ENCODE data around the gene NTM.

The NTM gene

DNA sequence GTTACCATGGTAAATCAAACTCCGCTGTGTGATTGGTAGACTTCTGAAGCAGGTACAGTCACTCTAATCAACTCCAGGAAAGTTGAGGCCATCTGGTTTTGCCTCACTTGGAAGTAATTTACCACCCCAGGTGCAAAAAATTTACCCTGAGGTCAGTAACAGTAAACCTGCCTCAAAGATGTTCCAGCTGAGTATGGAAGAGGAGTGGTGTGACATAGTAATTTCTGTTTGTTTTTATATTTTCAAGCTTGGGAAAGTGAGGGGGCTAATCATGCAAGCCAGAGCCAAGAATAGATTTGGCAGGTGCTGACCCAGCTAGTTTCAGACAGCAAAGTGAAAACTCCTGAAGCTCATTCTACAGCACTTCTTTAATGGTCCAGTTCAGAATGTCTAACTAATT is 691.6 kb downstream of the NTM start:
- H3K9me2 ChIP-seq (replicated peaks; ENCODE audit: low read depth, low read length), result no peaks in the 10 kb centered on the region
- no peaks in the 10 kb centered on the region; the same call in 1 of the 2 replicates for H3K9me3 ChIP-seq (ENCODE audit: insufficient read depth, low read depth, low read length)
- H3K79me2 ChIP-seq (ENCODE audit: insufficient read depth, low read length), result no peaks in the 10 kb centered on the region
- H3K36me3 ChIP-seq (ENCODE audit: insufficient read depth, low read length), result no peaks in the 10 kb centered on the region
- H4K20me1 ChIP-seq (ENCODE audit: insufficient read depth, low read length, poor library complexity, severe bottlenecking), result no peaks in the 10 kb centered on the region
- TF ChIP-seq, protein P1, sequence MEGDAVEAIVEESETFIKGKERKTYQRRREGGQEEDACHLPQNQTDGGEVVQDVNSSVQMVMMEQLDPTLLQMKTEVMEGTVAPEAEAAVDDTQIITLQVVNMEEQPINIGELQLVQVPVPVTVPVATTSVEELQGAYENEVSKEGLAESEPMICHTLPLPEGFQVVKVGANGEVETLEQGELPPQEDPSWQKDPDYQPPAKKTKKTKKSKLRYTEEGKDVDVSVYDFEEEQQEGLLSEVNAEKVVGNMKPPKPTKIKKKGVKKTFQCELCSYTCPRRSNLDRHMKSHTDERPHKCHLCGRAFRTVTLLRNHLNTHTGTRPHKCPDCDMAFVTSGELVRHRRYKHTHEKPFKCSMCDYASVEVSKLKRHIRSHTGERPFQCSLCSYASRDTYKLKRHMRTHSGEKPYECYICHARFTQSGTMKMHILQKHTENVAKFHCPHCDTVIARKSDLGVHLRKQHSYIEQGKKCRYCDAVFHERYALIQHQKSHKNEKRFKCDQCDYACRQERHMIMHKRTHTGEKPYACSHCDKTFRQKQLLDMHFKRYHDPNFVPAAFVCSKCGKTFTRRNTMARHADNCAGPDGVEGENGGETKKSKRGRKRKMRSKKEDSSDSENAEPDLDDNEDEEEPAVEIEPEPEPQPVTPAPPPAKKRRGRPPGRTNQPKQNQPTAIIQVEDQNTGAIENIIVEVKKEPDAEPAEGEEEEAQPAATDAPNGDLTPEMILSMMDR (conservative IDR thresholded peaks at IDR 0.05; ENCODE audit: low read length), result no peak
- no peak for TF ChIP-seq EZH2phosphoT487 (IDR thresholded peaks at IDR 0.05; ENCODE audit: borderline replicate concordance)
- no peak overlapping the region for H2AFZ ChIP-seq (ENCODE audit: low read length)
- H3K4me3 ChIP-seq (ENCODE audit: low read length, poor library complexity, severe bottlenecking), result no peak overlapping the region
- H3K27me3 ChIP-seq (ENCODE audit: insufficient read depth, low read length, poor library complexity, severe bottlenecking), result no peaks in the 10 kb centered on the region
- H3K4me1 ChIP-seq (ENCODE audit: insufficient read depth, low read length, poor library complexity, severe bottlenecking), result no peaks in the 10 kb centered on the region
- no peak overlapping the region for H3K9ac ChIP-seq (ENCODE audit: low read depth, low read length, poor library complexity, severe bottlenecking)
- no peak overlapping the region for H3K4me2 ChIP-seq (ENCODE audit: low read depth, low read length, poor library complexity, severe bottlenecking)
- no peaks in the 10 kb centered on the region for H3F3A ChIP-seq (ENCODE audit: low read depth)

GRCh38 chr11:132062541-132062940 is 692.1 kb downstream of the NTM start:
- H3K27me3 ChIP-seq (ENCODE audit: insufficient read depth, low read length, poor library complexity, severe bottlenecking), result no peaks in the 10 kb centered on the region
- no peaks in the 10 kb centered on the region for H3K9me2 ChIP-seq (replicated peaks; ENCODE audit: low read depth, low read length)
- TF ChIP-seq, protein P1 (conservative IDR thresholded peaks at IDR 0.05; ENCODE audit: low read length), result no peak
- TF ChIP-seq EZH2phosphoT487 (IDR thresholded peaks at IDR 0.05; ENCODE audit: borderline replicate concordance), result no peak
- H2AFZ ChIP-seq (ENCODE audit: low read length), result no peak overlapping the region
- H3K4me2 ChIP-seq (ENCODE audit: low read depth, low read length, poor library complexity, severe bottlenecking), result no peak overlapping the region
- H3K9me3 ChIP-seq (ENCODE audit: insufficient read depth, low read depth, low read length), result no peaks in the 10 kb centered on the region; the same call in 1 of the 2 replicates
- no peaks in the 10 kb centered on the region for H3K79me2 ChIP-seq (ENCODE audit: insufficient read depth, low read length)
- H3K36me3 ChIP-seq (ENCODE audit: insufficient read depth, low read length), result no peaks in the 10 kb centered on the region
- H3K9ac ChIP-seq (ENCODE audit: low read depth, low read length, poor library complexity, severe bottlenecking), result no peak overlapping the region
- H3F3A ChIP-seq (ENCODE audit: low read depth), result no peaks in the 10 kb centered on the region
- no peak overlapping the region for H3K4me3 ChIP-seq (ENCODE audit: low read length, poor library complexity, severe bottlenecking)
- no peaks in the 10 kb centered on the region for H4K20me1 ChIP-seq (ENCODE audit: insufficient read depth, low read length, poor library complexity, severe bottlenecking)
- H3K4me1 ChIP-seq (ENCODE audit: insufficient read depth, low read length, poor library complexity, severe bottlenecking), result no peaks in the 10 kb centered on the region

DNA sequence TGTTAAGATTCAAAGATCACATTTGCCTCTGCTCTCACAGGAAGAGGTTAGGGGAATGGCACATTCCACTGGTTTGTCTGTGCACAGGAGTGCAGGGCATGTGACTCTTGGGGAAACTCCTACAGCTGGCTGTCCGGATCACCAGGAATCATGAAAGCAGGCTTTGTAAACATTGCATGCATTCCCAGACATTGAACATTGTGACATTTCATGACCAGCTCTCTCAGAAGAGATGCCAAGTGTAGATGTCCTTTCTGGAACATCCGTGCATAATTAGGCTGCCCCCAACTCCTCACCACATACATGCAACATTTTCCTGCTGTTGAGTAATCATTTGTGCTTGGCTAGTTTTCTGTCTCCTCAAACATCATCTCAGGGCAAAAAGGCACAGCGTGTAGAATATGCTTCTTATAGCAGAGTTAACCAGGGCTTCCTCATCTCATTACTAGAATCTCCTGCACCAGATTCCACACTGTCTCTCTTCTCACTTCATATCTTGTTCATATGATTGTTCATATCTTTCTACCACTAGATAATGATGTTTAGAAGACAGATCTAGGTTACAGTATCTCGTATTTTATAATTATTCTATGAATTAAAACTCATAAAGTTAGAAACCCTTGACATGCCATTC is 694.7 kb downstream of the NTM start:
- H3K79me2 ChIP-seq (ENCODE audit: insufficient read depth, low read length), result no peaks in the 10 kb centered on the region
- no peak for TF ChIP-seq EZH2phosphoT487 (IDR thresholded peaks at IDR 0.05; ENCODE audit: borderline replicate concordance)
- TF ChIP-seq, protein P1 (conservative IDR thresholded peaks at IDR 0.05; ENCODE audit: low read length), result no peak
- H3K27me3 ChIP-seq (ENCODE audit: insufficient read depth, low read length, poor library complexity, severe bottlenecking), result no peaks in the 10 kb centered on the region
- no peaks in the 10 kb centered on the region for H3K4me1 ChIP-seq (ENCODE audit: insufficient read depth, low read length, poor library complexity, severe bottlenecking)
- no peaks in the 10 kb centered on the region for H3F3A ChIP-seq (ENCODE audit: low read depth)
- H3K9me3 ChIP-seq (ENCODE audit: insufficient read depth, low read depth, low read length), result peaks cover 3% of the 10 kb centered on the region; the same call in 1 of the 2 replicates
- no peak overlapping the region for H3K4me3 ChIP-seq (ENCODE audit: low read length, poor library complexity, severe bottlenecking)
- no peak overlapping the region for H3K4me2 ChIP-seq (ENCODE audit: low read depth, low read length, poor library complexity, severe bottlenecking)
- no peak overlapping the region for H2AFZ ChIP-seq (ENCODE audit: low read length)
- H4K20me1 ChIP-seq (ENCODE audit: insufficient read depth, low read length, poor library complexity, severe bottlenecking), result no peaks in the 10 kb centered on the region
- H3K9ac ChIP-seq (ENCODE audit: low read depth, low read length, poor library complexity, severe bottlenecking), result no peak overlapping the region
- no peaks in the 10 kb centered on the region for H3K9me2 ChIP-seq (replicated peaks; ENCODE audit: low read depth, low read length)
- H3K36me3 ChIP-seq (ENCODE audit: insufficient read depth, low read length), result no peaks in the 10 kb centered on the region

All from Loucy (cell line).